T follicular helper cell (primary cell): ENCODE data around the gene NUBP2.
A peak's percentile ranks its signal among the peaks of the same experiment; 100 is the strongest.

Source experiments
- DNase-seq: peaks from one replicate; pipeline ENCODE4 v3.0.0-alpha.2; 2020; ENCODE audit warnings: low read depth

The NUBP2 gene

GRCh38 chr16:1809281-1809801 lies 26.6 kb downstream of the NUBP2 start:
- no peak for DNase-seq

- no peak for DNase-seq
Observed at GRCh38 chr16:1810106-1810505, 27.3 kb downstream of the NUBP2 start.

GRCh38 chr16:1810536-1810935 lies 27.8 kb downstream of the NUBP2 start:
- DNase-seq: no peak

- peak; percentile 31 for DNase-seq
Observed at GRCh38 chr16:1812732-1813163, 30.0 kb downstream of the NUBP2 start.

- no peak for DNase-seq
Observed at GRCh38 chr16:1815461-1815860, 32.7 kb downstream of the NUBP2 start.

GRCh38 chr16:1816396-1817275 lies 33.9 kb downstream of the NUBP2 start:
- no peak for DNase-seq

- DNase-seq: no peak
Observed at GRCh38 chr16:1817276-1817589, 34.5 kb downstream of the NUBP2 start.

- no peak for DNase-seq
Observed at GRCh38 chr16:1817716-1818115, 35.0 kb downstream of the NUBP2 start.

- no peak for DNase-seq
Observed at GRCh38 chr16:1818204-1818872, 35.6 kb downstream of the NUBP2 start.

- DNase-seq: no peak
Observed at GRCh38 chr16:1818873-1819525, 36.2 kb downstream of the NUBP2 start.

- no peak for DNase-seq
Observed at GRCh38 chr16:1819611-1820010, 36.9 kb downstream of the NUBP2 start.

- no peak for DNase-seq
Observed at GRCh38 chr16:1820096-1820945, 37.6 kb downstream of the NUBP2 start.

- no peak for DNase-seq
Observed at GRCh38 chr16:1820946-1821290, 38.2 kb downstream of the NUBP2 start.

- no peak for DNase-seq
Observed at GRCh38 chr16:1821861-1822611, 39.3 kb downstream of the NUBP2 start.

- no peak for DNase-seq
Observed at GRCh38 chr16:1822801-1823200, 40.0 kb downstream of the NUBP2 start.

GRCh38 chr16:1823821-1824220 lies 41.1 kb downstream of the NUBP2 start:
- DNase-seq: no peak

GRCh38 chr16:1825381-1825863 lies 42.7 kb downstream of the NUBP2 start:
- DNase-seq: no peak

GRCh38 chr16:1825864-1826690 lies 43.3 kb downstream of the NUBP2 start:
- DNase-seq: peak; percentile 60

- DNase-seq: peak; percentile 82
Observed at GRCh38 chr16:1826691-1827573, 44.2 kb downstream of the NUBP2 start, which contains the start of the genes FAHD1 and HAGH. TSS of gene FAHD1 (plus strand) at chr16:1827206. CDS start at chr16:1827239, 33 bp downstream. TSS of gene HAGH (minus strand) at chr16:1826825. CDS start at chr16:1826787, 38 bp downstream.
